OCI-LY3 (cell line): ENCODE data around the gene PHOX2B.

Experiments used
- EZH2phosphoT487 ChIP-seq: fragments of 200-600 bp; shearing (Covaris generic); IDR thresholded peaks from 2 replicates; pipeline ENCODE4 v1.6.1; 2018; ENCODE audit warnings: antibody characterized with exemption, mixed run types, low read depth
- TF ChIP-seq, protein P1 (sequence below): fragments of 200-600, 300-600 bp; sonication (generic); IDR thresholded peaks from 2 replicates; pipeline ENCODE4 v1.5.1; 2014; ENCODE audit warnings: antibody characterized with exemption, low read length, low read depth

- TF ChIP-seq, protein P1, sequence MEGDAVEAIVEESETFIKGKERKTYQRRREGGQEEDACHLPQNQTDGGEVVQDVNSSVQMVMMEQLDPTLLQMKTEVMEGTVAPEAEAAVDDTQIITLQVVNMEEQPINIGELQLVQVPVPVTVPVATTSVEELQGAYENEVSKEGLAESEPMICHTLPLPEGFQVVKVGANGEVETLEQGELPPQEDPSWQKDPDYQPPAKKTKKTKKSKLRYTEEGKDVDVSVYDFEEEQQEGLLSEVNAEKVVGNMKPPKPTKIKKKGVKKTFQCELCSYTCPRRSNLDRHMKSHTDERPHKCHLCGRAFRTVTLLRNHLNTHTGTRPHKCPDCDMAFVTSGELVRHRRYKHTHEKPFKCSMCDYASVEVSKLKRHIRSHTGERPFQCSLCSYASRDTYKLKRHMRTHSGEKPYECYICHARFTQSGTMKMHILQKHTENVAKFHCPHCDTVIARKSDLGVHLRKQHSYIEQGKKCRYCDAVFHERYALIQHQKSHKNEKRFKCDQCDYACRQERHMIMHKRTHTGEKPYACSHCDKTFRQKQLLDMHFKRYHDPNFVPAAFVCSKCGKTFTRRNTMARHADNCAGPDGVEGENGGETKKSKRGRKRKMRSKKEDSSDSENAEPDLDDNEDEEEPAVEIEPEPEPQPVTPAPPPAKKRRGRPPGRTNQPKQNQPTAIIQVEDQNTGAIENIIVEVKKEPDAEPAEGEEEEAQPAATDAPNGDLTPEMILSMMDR = no peak
- TF ChIP-seq EZH2phosphoT487 = no peak
Observed at GRCh38 chr4:41702770-41703169, 45.8 kb downstream of the PHOX2B start.
